CD4-positive, alpha-beta T cell treated with Interleukin-4 for 1 hour (primary cell): ENCODE measurements around the gene NDUFB11.
A peak's percentile ranks its signal among the peaks of the same experiment; 100 is the strongest.

Experiments
- DNase-seq, 2 donors: peaks; one replicate each; pipeline ENCODE4 v3.0.0-alpha.2; 2020 to 2022

The NDUFB11 gene

DNA sequence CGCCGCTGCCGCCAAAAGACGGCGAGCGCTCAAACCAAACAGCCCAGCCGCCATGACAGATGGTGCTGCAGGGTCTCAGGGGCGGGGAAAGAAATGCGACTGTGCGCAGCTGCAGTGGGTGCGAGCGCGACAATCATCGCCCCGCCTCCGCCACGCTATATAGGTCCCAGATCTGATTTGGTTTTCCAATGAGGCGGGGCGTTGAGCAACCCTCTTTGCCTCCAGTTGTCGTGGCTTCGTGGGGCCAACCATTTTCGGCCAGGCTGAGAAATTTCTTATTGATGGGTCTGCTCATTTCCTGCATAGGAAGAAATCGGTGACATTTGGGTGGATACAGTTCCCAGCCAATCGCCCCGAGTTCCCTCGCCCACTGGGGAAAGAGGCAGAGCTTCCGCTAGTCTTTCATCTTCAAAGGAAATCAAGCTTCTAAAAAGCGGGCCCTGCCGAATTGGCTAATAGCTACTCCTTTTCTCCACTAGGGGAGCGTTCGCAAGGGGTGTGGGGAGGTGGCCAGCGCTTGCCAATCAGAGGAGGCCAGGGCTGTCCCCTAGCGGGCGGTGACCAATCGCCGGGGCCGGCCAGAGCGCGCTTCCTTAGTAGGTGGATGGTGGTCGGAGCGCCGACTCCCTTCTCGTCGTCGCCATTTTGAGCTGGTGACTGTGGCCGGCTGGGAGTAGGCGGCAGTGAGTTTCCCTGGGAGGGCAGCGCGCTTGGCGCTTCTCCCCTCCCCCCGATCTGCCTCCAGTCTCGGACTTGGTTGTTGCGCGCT is at the start of gene NDUFB11, which contains the start of gene RBM10:
NDUFB11 (minus strand) TSS at position 77 of the 769 bp plus-strand sequence; CDS start at position 54, 23 bp downstream.
RBM10 (plus strand) TSS at position 596 of the 769 bp plus-strand sequence. CDS start 2,261 bp downstream, outside the sequence.
- peak; percentile 94 to 95 for DNase-seq

DNA sequence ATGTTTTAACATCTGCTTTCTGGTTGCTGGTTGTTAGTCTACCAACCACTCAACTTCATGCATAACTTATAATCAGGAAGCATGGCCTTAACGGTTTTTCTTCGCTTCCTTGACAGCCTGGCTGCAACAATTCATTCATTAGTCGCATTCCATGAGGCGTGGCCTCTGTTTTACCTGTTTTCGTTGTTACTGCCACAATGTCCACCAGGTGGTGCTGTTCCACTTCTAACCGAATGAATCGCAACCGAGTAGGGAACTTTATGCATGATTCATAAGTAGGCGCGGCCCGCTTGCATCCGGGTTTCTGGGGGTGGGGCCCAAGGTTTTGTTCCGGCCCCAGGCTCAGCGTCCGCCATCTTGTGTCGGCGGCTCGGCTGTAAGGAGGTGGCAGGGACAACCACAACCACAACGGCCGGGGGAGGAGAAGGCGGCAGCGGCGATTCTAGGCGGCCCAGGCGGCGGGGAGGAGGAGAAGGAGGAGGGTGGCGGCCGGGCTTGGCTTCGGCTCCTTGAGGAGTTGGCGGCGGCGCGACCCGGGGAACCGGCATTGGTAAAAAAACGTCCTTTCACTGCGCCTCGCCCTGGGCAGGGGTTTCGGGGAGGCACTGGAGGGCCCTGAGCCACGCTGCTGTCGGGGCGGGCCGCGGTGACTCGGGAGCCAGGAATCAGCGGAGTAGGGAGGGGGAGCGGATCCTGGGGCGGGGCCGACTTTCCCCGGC is 49.1 kb upstream of the NDUFB11 start, which contains the start of gene UBA1:
UBA1 (plus strand) TSS at position 355 of the 719 bp plus-strand sequence. CDS start 4,974 bp downstream, outside the sequence.
- peak; percentile 95 to 98 for DNase-seq

DNA sequence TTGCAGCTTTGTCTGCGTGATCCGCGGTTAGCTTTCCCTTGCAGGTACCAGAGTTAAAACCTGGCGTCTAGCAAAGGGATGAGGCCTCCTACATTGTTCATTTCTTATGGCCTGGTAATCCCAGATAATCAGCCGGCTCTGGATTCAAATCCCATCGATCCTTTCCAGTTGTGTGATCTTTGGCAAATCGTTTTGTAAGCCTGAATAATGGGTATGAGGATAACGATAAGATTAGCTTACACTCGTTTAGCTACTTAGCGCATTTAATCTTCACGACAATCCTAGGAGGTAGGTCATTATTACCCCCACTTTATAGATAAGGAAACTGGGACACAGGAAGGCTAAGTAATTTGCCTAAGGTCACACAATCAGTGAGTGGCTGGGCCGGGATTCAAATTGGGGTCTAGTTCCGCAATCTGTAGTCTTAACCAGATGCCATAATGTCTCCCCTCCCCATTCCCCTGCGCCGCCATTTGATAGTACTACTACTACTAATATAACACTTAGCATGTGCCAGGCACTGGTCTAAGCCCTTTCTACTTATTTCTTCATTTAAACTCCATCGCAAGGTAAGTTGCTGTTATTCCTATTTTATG is 47.4 kb upstream of the NDUFB11 start:
- DNase-seq = no peak

DNA sequence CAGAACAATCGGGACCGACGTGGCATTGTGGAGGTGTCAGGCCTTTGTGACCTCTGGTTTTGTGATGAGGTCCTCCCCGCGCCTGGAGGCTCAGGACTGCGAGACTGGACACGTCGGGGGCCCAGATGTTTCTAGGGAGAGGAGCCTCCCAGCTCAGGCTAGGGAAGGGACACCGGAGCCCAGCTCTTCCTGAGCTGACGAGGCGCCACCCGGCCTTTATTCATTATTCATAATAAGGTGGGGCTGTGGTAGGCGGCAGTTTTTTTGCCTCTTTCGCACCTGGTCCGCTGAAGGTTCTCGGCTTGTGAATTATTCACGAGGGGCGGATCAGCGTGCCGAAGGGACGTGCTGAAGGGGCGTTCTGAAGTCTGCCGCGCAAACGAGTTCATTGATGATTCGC is 46.8 kb upstream of the NDUFB11 start:
- DNase-seq = peak; percentile 37 to 52

DNA sequence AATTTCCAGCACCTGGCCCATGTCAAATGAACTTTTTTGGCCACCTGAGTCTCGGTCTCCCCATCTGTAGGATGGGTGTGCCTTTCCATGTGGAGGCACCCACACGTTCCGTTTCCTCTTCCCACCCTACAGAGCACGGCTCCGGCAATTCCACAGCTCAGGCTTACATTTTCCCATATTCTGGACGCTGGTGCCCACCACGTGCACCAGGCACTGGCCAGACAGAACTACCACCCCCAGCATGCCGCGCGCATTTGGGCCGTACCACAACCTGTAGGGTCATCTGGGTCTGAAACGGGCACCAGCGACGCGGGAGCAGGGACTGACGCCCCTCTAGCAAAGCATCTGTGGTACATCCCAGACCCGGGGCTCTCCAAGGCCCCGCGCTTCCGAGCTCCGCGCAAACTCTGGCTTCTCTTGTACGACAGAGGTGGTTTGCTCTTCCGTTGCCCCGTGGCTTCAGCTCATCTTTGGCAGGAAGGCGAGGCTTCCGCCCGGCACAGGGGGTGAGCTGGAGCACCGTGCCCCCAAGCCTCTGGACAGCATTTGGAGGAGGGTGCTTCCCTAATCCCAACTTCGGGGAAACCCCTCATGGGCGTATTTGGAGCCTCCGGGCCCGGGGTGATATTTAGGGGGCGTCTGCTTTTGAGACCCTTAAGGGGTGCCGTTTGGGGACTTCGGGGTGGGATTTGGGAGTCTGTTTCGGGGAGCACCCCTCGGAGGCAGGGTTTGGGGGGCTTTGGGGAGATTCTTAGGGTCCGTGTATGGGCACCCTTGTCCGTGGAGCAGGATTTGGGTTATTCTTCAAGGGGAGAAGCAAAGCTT is 46.2 kb upstream of the NDUFB11 start:
- DNase-seq = peak; percentile 89 to 92

DNA sequence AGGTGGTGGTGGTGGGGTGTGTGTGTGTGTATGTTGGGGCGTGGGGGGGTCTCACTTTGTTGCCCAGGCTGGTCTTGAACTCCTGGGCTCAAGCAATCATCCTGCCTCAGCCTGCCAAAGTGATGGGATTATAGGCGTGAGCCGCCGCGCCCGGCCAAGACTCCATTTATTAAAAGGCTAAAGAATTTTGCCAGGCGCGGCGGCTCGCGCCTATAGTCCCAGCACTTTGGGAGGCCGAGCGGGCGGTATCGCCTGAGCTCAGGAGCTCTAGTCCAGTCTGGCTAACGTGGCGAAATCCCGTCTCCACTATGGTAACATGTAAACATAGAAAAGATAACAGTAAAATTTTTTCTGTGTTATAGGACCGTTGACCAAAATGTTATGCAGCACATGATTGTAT is 45.4 kb upstream of the NDUFB11 start:
- no peak for DNase-seq

DNA sequence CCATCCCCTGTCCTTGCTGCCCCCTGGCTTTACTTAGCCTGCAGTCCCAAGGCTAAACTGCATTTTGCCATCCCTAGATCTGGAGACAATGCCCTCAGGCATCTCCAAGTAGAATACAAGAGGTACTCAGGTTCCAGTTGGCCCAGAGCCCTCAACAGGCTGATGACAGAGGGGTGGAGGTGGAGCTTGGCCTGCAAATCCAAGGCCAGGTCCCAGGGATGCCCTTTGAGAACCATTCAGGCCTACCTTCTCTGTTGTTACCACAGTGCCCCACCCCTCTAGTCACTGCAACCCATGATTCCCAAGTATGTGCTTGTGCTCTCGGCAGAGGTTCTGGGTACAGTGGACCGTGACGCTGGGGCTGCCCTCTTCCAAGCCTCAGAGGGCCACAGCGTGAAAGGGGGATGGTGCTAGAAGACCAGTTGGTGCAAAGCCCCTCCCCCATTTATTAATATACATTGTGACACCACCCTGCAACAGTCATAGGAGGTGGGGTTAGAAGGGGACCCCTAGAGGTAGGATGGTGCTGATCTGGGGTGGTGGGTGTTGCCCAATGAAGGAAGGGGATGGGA is 42.7 kb upstream of the NDUFB11 start:
- DNase-seq = no peak

DNA sequence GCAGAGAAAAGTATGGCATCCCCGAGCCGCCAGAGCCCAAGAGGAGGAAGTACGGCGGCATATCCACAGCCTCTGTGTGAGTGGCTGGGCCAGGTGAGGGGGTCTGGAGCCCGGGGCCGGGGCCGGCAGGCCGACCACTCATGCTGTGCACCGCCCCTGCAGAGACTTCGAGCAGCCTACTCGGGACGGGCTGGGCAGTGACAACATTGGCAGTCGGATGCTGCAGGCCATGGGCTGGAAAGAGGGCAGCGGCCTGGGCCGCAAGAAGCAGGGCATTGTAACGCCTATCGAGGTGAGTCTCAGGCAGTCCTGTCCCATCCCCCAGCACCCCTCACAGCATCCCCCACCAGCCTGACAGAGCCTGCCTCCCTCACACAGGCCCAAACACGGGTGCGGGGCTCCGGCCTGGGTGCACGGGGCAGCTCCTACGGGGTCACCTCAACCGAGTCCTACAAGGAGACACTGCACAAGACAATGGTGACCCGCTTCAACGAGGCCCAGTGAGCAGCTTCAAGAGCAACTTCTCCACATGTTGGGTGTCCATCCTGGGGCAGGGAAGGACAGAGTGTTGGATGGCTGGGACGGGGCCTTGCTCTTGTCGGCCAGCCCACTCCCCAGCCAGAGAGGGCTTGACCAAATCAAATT is 41.7 kb upstream of the NDUFB11 start:
- DNase-seq = no peak

DNA sequence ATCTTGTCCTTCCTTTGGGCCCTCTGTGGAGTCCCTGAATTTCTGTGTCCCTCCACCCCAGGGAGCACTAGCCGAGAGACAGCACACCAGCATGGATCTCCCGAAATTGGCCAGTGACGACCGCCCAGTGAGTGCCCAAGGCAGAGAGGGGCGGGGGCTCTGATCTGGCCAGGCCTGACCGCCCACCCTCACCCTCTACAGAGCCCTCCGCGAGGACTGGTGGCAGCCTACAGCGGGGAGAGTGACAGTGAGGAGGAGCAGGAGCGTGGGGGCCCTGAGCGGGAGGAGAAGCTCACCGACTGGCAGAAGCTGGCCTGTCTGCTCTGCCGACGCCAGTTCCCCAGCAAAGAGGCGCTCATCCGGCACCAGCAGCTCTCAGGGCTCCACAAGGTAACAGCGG is 40.7 kb upstream of the NDUFB11 start:
- DNase-seq = no peak

DNA sequence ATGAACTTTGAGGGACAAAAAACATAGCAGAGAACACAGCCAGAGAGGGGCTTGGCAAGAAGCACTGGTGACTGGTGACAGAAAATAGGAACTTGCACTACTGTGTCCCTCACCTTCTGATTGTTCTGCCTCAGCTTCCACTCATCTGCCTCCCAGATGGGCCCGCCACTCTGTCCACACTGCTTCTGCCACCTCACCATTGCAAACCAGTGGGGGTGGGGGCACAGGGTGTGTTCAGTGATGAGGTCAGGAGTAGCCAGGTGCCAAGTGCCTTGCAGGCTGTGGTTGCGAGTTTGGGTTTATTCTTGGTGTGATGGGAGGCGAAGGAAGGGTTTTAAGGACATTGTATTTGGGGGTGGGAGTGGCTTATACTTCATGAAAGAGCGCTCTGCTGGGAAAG is 40.0 kb upstream of the NDUFB11 start:
- no peak for DNase-seq

DNA sequence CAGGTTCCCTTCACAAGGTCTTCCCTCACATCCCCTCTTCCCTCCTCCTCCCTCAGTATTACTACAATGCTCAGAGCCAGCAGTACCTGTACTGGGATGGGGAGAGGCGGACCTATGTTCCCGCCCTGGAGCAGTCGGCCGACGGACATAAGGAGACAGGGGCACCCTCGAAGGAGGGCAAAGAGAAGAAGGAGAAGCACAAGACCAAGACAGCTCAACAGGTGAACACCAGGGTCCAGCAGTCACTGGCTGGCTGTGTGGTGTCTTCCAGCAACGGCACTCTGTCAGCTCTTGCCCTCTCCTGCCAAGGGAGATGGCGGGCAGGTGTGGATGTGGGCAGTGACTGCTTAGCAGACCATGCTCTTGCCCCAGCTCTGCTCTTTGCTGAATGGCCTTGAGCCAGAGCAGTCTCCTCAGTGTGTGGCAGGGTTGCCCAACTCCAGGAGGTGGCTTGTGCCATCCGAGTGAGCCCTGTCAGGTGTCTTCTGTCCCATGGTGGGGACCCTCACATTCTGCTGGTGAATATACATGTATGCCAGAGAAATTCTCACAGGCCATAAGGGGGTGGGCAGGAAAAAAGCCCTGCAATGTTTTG is 37.7 kb upstream of the NDUFB11 start:
- no peak for DNase-seq

DNA sequence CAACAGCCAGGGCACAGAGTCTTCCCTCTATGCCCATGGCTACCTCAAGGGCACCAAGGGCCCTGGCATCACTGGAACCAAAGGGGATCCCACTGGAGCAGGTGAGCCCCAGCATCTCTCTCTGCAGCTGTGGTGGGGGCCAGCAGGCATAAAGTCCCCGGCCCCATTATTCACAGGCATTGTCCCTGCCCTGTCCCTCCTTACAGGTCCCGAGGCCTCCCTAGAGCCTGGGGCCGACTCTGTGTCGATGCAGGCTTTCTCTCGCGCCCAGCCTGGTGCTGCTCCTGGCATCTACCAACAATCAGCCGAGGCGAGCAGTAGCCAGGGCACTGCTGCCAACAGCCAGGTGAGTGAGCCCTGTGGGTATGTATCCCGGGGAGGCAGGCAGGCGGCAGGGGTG is 36.8 kb upstream of the NDUFB11 start:
- DNase-seq = no peak

DNA sequence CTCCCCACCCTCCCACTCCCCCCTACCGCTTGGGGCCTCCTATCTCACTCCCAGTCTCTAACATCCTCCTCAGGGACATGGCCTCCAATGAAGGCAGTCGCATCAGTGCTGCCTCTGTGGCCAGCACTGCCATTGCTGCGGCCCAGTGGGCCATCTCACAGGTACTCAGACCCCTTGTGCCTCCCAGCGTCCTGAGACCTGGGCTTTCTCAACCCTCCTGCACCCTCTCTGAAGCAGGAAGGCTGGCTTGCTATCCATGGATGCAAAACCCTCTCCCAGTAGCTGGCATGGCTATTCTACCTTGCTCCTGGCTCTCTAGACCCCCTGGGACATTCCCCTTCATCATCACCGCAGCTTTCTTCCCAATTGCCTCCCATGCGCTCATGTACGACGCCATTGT is 35.8 kb upstream of the NDUFB11 start:
- no peak for DNase-seq

DNA sequence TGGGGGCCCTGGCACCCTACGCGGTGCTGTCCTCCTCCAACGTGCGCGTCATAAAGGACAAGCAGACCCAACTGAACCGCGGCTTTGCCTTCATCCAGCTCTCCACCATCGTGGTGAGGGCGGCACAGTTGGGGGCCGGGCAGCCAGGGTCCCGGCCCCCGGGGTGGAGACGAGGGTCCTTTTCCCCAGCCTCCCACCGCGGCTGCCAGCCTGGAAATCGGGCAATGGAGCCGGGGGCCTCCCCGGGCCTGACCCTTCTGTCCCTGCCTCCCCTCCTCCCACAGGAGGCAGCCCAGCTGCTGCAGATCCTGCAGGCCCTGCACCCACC is 35.4 kb upstream of the NDUFB11 start:
- no peak for DNase-seq

DNA sequence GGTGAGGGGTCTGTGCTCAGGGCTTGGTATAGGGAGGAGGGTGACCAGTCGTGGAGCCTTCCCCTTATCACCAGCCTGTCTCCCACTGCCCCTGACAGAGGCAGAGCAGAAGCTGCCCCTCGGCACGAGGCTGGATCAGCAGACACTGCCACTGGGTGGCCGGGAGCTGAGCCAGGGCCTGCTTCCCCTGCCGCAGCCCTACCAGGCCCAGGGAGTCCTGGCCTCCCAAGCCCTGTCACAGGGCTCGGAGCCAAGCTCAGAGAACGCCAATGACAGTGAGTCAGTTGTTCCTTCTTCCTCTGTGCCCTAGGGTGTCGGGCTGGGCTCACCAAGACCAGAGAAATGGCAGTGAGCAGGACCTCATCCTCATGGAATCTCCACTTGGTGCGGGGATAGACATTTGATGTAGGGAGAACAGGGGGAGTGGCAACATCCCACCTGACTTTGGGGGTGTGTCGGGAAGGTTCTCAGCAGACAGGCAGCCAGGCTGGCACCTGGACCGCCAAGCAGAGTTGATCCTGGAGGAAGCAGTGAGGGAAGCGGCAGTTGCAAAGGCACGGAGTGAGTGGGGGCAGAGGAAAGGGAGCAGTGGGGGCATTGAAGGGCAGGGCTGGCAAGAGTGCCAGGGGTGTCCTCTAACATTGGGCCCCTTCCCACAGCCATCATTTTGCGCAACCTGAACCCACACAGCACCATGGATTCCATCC is 34.9 kb upstream of the NDUFB11 start:
- no peak for DNase-seq

DNA sequence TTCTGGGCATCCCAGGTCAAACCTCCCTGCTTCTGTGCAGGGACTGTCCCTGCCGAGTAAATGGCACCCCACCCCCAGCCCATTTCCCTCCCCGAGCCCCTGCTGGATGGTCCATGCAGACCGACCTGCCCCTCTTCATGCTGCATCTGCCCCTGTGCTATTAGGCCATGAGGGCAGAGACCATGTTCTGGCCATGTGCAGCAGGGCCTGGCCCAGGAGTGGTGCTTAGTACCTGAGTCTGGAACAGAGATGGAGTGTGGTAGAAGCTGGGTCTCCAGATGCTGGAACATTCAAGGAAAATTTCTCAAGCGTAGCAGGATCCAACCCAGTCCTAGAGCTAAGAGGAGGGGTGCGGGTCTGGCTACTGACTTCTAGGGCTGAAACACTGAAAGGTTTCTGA is 33.8 kb upstream of the NDUFB11 start:
- no peak for DNase-seq

DNA sequence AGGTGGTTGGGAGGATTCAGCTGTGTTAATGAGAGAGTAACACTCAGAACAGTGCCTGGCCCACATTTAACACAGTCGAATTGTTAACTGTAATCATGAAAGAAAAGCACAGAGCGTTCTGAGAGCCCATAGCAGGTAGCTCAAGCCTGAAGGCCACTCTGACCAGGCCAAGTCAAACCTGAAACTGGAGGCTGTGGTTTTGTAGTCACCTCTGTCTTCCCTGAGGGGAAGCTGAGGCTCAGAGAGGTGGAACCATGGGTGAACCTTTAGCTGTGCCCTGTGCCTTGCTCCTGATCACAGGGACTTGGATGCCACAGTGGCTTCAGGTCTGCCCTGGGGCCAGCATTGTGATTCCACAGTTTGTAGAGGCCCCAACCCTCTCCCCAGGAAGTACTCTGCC is 32.6 kb upstream of the NDUFB11 start:
- DNase-seq = no peak

DNA sequence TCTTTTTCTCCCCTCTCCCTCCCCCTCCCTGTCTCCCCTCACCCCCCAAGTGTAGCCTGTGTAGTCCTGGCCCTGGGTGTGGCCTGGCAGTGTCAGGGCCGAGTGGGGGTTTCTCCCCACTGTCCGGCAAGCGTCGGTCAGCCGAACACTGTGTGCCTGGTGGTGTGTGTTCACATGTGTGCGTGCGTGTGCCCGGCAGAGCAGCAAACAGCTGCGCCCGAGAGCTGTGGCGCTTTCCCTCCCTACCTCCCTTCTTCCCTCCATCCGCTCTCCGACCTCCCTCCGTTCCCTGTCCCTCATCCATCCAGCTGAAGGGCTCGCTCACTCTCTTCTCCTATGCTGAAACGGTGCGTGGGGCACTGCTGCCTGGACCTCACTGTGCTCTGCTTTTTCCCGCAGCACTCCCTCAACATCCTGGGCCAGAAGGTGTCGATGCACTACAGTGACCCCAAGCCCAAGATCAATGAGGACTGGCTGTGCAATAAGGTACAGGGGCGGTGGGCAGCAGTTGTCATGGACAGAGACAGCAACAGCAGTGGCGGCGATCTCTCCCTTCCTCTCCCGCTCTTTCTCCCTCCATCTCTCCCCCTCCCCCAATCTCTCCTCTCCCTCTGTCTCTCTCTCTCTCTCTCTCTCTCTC is 31.7 kb upstream of the NDUFB11 start:
- DNase-seq = no peak

DNA sequence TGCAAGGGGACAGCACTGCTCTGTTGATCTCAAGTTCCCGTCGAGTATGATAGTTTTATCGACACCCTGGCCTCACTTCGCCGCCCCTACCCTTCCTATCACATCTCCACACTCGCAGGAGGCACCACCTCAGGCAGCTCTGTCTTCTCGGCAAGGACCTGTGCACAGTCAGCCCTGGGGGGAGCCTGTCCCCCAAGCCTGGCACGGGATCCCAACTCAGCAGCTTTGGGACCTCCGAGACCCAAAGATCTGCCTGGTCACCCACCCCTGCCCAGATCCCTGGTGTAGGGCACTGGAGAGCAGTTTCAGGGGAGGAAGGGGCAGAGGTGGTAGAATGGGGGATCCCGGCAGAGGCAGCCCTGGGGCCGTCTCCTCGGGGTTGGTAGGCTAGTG is 31.1 kb upstream of the NDUFB11 start:
- DNase-seq = no peak

DNA sequence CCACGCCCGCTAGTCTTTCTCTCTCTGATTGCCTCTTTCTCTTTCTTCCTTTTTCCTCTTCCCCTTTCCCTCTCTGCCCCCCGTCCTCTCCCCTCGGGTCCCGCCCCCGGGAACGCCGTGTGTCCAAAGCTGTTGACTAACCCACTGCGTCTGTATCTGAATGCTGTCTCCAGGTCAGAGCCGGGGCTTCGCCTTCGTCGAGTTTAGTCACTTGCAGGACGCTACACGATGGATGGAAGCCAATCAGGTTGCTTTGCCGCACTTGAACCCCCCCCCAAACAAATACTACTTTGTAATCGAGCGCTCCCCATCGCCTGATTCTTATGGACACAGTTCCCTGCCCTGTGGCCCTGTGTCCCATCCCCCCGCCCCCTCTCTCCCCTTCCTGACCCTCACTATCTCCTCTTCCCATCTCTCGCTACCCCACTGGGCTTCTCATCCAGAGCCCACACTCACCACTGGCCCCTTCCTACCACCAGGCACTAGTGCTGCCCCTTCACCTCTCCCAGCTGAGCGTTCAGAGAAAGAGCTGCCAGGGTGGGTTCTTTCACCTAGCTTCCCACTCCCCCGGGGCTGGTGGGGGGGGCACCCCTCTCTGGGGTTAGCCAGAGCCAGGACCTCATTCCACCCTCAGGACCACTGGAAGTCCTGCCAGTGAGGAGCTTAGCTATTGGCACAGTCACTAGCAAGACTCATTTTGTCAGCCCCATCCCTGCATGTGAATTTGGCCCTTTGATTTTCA is 30.5 kb upstream of the NDUFB11 start:
- DNase-seq = no peak
